GM18502 (cell line): ENCODE results near the gene KCNJ6.

Experiments
- ATAC-seq: cut with Tn5 transposase; IDR thresholded peaks from one replicate; pipeline ENCODE4 v1.9.1; 2021; ENCODE audit warnings: mild to moderate bottlenecking; ENCODE audit not compliant: unreplicated experiment, poor library complexity

The KCNJ6 gene

DNA sequence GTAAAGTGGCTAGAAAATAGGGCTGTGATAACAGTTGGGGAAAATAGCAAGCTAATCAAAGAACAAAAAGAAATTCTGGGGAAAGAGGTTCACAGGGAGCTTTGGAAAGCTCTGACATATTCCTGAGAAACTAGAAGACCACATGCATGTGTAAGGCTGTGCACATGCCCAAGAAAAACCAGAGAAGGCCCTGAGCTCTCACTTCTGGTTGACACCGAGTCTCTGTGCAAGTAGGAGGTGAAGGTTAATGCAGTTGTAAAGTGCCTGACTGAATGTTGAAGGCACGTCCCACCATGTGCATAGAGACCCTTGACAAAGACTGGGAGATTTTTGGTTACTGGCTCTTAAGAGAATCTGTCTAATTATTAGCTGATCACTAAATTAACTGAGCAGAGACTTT lies 288.7 kb downstream of the KCNJ6 start:
- ATAC-seq: no peak

DNA sequence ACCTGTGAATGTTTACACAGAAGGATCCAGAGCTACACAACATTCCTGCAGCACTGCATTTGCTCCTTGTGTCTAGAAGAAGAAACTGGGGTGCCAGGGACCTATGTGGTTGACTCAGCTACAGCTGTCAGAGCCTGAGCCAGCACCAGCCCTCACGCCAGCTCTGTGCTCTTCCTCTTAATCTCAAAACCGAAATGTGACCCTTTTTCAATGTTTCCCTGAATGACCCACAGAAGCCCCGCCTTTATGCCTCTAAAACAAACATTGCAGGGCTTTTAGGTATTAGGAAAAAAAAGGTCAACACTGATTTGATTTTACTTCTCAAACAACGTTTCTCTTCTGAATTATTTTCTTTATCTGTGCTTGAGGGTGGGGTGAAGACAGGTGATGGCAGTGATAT lies 289.2 kb downstream of the KCNJ6 start:
- ATAC-seq: no peak

DNA sequence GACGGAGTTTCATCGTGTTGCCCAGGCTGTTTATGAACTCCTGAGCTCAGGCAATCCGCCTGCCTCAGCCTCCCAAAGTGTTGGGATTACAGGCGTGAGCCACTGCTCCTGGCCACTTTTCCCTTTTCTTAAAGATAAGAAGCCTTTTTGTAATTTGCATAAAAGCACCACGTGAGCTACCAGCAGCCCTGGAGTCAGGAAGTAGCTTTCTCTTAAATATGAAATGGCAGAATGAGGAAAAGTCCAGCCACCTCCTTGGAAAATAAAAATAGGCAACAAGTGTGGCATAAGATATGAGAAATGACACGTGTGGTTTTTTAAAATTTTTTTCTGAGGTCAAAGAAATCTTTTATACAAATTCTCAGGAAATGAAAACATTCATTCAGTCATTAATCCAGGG lies 289.9 kb downstream of the KCNJ6 start:
- no peak for ATAC-seq

DNA sequence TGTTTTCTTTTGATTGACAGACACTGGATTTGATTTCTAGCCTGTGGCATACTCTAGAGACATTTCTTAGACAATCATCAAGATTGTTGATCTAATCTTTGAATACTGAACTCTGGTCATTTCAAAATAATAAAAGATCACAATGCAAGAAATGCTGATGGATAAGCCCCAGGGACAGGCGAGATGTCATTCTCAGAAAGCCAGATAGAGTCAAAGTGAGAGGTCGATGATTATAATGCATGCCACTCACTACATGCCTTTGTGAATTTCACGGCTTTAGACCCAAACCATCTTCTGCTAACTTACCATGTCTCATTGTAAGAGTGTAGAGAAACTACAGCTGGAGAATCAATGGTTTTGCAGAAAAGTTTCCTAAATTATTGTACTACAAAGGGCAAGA lies 292.6 kb downstream of the KCNJ6 start:
- no peak for ATAC-seq

DNA sequence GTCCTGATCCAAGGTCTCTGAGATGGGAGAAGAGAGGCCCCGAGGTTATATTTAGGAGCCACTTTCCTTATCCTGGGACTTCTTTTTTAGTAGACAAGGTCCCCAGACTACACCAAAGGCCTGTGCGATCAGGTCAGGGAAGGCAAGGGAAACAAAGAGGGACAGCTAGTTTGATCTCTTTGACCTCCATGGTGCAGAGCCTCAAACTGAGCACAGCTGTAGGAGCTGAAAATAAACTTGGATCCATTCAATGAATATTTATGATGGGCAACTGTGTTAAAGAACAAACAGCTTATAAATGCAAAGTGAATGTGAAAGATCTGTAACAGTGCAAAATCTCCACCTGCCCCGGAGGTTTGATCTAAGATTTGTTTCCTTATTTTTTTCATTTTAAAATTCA lies 293.1 kb downstream of the KCNJ6 start:
- ATAC-seq: no peak

DNA sequence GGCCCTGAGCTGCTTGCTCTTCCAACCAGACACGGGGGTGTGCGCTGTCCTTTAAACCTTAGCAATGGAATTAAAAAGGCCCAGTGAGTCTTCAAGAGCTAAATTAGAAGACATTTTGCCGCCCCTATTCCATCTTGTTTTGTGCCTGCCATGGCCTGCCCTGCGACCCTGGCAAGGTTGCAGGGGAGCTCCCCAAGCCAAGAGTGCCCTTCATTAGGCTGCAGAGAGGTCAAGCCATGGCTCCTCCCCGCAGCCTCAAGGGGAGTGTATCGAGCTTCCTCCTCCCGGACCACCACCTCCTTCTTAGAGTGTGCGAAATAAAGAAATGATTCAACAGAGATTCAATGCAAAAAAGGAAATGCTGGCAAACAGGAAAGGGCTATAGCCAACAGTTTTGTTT lies 293.5 kb downstream of the KCNJ6 start:
- ATAC-seq: no peak

DNA sequence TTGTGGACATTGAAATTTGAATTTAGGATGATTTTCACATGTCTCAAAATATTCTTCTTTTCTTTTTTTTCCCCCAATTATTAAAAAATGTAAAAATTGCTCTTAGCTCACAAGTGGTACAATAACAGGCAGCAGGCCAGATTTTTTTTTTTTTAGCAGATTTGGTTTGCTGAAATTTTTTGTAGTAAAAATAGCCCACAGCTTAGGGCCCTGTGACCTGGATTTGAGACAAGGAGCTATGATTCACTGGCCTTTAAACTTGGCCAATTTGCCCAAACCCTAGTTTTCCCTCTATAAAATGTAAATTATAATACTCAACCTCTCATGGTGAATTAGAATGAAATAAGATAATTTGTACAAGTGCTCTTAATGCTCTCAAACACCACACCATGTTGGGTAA lies 295.9 kb downstream of the KCNJ6 start:
- no peak for ATAC-seq

DNA sequence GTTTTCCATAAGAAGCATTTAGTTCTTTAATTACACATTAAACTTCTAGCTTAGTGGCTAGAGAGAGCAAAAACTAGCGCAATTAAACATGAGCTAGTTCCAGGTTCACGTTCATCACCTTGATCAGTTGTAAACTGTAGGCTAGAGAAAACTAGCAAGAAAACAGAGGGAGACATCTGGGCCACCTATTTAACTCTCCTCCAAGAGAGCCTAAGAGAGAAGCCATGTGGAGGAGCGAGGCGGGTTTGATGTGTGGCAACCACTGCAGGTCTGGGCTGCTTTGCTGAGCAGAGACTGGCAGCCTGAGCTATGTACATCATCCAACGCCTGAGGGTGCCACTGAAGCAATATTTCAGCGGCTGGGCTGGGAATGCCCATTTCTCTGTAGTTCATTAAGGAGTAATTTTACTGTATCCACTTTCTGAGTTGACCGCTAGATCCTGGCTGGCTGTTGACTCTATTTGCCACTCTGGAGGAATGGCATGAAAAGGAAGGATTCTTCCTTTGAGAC lies 296.7 kb downstream of the KCNJ6 start:
- ATAC-seq: no peak

DNA sequence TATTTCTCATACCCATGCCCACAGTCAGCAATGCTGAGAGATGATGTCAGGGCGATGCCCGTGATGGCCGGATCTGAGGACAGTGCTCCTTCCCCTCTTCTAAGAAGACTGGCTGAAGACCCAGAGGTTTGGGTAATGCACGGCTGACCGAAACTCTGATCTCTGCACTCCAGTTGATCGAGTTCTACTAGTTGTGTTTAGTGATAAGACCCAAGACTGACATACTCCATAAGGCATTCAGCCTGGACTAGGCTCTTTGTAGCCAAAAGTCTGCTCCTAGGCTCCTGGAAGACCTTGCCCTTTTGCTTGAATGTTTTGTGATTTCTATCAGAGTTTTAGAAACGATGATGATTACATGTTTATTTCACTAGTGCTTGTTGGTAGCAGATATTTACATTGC lies 298.2 kb downstream of the KCNJ6 start:
- no peak for ATAC-seq

DNA sequence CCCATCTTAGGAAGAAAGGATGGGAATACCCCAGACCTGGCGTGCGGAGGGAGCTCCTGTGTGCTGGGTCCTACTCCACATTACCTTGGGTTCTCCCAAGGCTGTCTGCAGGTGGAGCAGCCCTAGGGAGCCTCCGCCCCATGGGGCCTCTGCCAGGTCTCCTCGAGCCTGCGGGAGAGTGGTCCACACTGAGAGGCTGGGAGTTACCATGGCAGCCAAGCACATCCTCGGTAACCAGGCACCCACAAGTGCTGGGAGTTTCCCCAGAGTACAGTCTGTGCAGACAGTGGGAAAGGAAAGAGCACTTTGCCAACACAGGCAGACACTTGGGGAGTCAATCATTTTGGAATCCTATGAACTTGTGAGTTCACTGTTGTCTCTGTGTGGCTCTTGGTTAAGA lies 300.3 kb downstream of the KCNJ6 start:
- no peak for ATAC-seq

DNA sequence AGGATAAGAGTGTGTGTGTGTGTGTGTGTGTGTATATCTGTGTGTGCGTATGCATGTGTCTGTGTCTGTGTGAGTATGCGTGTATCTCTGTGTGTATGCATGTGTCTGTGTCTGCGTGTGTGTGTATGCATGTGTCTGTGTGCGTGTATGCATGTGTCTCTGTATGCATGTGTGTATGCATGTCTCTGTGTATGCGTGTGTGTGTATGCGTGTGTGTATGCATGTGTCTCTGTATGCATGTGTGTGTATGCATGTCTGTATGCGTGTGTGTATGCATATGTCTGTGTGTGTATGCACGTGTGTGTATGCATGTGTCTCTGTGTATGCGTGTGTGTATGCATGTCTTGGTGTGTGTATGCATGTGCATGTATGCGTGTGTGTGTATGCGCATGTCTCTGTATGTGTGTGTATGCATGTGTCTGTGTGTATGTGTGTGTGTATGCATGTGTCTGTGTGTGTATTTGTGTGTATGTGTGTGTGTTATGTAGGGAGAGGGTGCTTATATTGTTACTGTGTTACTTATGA lies 301.8 kb downstream of the KCNJ6 start:
- no peak for ATAC-seq

DNA sequence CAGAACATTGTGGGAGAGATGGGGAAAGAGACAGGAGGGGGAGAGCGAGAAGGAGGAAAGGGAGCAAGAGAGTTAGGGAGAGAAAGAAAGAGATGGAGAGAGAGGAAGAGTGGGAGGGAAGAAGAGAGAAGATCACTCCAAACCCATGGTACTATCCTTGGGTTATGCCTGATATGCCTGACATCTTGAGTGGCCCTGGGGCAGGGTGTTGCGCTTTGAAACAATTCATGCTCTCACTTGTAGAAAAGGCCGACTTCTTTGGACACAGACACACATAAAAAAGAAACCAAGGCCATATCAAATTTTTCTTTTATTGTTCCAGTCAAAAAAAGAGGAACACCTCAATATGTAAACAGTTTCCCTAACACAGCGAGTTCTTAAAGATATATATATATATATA lies 309.2 kb downstream of the KCNJ6 start:
- ATAC-seq: no peak

DNA sequence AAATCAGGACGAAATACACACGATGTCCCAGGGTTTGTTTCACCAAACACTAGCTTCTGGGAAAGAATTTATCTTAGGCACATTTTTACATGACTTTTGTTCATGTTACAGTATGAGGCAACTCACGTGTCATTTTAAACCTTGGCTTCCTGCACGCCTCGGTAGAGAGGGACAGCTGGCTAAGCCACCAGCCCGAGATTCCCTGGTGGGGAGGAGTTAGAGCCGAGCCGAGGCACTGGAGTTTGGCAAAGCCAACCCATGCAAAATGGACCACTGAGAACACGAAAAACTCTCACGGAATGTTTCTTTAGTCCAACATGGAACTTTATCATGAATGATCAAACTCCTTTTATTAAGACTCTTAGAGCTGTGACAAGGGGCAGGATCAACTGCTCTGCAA lies 309.7 kb downstream of the KCNJ6 start:
- no peak for ATAC-seq

DNA sequence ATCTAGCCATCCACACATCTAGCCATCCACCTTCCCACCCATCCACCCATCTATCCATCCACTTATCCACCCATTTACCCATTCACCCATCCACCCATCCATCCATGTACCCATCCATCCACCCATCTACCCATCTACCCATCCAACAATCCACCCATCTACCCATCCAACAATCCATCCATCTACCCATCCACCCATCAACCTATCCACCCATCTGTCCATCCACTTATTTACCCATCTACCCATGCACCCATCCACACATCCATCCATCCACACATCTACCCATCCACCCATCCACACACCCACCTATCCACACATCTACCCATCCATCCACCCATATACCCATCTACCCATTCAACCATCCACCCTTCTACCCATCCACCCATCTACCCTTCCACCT lies 311.3 kb downstream of the KCNJ6 start:
- ATAC-seq: no peak

DNA sequence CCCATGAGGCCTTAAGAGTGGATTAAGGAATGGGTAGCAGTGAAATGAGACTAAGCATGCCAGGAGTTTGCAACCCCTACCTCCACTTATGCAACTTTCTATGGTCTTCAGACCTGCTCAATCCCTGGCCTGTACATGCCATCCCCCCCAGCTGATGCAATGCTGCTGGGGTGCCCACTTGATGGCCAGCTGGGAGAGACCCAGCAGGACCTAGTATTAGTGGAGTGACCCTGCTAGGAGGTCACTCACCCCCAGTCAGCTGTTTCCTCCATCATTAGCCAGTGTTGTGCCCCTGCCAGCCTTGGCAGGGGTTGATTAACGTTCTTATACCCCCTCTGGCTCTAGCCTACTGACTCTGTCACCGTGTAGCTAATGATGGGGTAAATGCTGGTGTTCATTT lies 313.1 kb downstream of the KCNJ6 start:
- no peak for ATAC-seq

DNA sequence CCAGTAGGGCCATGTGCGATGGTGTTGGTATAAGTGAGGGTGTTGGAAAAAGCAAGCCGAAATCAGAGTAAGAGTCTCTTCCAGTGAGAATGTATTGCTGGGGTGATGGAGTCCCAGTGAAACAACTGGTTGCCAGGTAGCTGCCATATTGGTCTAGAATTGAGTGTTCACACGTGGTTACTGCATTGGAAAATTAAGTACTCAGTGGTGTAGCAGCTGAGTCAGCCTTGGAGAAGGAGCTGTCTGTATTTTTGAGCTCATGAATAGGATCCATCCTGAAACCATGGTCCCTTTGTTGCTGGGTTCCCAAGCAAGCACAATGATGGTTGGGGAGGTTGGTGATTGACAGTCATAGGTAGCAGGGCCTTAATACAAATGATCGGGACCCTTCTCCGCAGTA lies 314.3 kb downstream of the KCNJ6 start:
- no peak for ATAC-seq

DNA sequence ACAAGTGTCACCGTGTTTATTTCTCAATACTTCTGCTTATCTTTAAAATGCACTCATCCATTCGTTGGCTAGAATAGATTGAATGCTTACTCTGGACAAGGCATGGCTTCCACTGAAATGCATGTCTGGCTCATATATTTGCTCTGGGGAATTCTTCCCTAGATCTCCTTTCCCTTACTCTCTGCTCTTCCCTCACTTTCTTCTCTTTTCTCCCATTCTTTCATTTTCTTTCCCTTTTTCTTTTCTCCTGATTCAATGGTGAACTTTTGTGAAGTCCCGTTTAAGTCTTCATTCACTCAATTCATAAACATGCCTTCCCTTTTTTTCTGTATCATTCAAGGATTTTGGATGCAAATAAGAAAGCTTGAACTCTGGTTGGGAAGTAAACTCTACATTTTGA lies 315.2 kb downstream of the KCNJ6 start:
- no peak for ATAC-seq

DNA sequence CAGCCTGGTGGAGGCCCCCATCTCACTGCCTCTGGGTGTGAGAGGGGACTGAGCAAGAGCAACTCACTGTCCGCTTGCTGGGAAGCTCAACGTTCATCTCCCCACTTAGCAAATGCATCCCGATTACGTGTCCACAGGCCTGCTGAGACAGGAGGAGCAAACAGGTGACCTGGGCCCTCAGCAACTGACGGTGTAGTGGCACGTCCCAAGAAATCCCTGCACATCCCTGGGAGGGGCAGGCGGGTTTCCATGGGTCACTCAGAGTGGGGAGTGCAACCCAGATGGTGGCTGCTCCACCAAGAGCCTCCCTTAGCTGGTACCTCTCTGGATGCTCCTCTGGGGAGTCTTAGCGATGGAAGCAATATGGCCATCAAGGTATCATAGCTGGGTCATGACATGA lies 320.3 kb downstream of the KCNJ6 start:
- ATAC-seq: no peak

DNA sequence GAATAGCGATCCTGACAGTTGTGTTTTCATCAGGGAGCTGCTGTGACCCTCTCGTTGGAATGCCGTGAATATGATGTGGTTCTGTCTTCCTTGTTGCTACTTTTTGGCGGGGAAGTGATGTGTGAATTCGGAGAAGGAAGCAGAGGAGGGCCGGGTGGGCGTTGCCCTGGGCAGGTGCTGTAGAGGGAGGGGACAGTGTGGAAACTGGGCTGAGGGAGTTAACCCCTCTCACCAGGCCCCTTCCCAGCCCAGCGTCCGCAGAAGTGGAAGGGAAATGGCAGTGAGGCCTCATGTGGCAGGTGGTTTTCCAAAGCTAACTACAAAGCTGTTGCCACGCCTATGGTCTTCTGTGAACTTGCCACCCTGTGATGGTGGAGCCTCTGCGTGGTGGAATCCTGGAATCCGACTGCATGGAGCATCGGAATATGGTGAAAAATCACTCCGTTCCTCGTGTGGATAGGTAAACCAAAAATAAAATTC lies 321.7 kb downstream of the KCNJ6 start:
- ATAC-seq: no peak

DNA sequence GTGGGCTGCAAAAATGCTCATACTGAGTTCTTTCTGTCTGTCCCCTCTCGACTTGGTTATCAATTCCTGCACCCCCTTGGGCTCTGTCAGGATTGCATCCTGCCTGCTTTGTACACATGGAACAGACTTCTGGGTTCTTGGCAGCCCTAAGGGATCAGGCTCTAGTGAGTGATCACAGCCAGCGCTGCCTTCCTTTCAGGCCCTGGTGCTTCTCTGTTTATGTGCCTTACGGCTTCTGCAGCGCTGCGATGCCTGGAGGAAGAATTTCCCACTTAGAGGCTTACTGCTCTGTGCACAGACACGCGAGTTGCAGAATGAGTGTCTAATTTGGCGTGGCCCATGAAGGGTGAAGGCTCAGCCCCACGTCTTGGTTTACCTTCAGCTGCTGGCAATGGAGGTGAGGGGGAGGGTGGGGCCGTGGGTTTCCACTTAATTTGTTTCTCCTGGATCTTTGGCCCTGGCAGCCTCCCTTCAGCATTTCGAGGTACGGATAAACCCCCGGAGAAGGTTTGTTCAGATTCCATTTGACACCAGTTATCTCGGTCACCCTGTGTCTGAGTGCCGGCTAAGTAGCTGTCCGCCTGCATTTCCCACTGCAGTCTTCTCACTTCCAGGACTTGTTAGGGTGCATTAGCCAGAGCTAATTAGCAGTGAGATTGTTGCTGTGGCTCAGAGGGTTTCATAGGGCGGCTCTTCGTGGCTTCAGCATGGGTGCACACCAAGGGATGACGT lies 322.4 kb downstream of the KCNJ6 start:
- no peak for ATAC-seq

DNA sequence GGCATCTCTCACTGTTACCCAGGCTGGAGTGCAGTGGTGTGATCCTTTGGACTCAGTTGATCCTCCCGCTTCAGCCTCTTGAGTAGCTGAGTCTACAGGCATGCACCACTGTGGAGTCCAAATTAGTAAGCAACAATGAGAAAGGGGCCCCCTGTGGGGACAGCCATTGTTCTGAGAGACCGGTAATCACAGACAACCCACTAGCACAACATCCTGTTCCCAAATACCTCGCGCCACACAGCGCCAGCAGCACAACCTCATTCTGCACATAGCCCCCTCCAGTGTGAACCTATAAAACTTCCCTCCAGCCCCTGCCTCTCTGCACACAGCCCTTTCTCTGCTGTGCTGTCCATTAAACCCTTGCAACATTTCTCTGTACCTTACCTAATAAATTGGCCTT lies 323.2 kb downstream of the KCNJ6 start:
- no peak for ATAC-seq

DNA sequence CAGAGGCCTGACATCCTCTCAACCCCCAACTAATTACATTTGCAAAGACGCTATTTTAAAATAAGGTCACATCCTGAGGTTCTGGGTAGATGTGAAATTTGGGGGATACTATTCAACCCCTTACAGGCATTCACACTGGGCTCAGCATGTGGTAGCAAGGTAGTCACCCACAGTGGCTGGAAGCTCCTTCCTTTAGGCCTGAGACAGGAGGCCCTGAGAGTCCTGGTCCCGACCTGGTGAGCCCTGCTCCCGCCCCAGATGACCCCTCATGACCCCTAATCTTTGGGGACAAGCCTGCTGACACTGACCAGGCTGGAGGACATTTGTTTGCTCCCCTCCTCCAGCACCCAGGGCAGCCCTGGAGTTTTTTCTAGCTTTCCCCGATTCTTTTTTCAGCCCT lies 323.8 kb downstream of the KCNJ6 start:
- ATAC-seq: no peak
